WI38 (cell line): ENCODE measurements around the gene SMYD3.

Experiments
- H3K4me3 ChIP-seq: 2 replicates; pipeline ENCODE4 v1.5.1; 2011; ENCODE audit warnings: low read depth, mild to moderate bottlenecking, control low read depth, low read length
- CTCF ChIP-seq: IDR thresholded peaks from 2 replicates; pipeline ENCODE4 v1.5.1; 2012; ENCODE audit warnings: low read depth, mild to moderate bottlenecking, control low read depth, low read length

SMYD3 gene

GRCh38 chr1:245997471-245998258 lies 509.4 kb downstream of the SMYD3 start:
- TF ChIP-seq CTCF: no peak
- no peak overlapping the region for H3K4me3 ChIP-seq

- H3K4me3 ChIP-seq: no peak overlapping the region
- no peak for TF ChIP-seq CTCF
Measured at GRCh38 chr1:245996811-245997210, 510.3 kb downstream of the SMYD3 start.

GRCh38 chr1:245995474-245995873 lies 511.6 kb downstream of the SMYD3 start:
- no peak for TF ChIP-seq CTCF
- no peak overlapping the region for H3K4me3 ChIP-seq

DNA sequence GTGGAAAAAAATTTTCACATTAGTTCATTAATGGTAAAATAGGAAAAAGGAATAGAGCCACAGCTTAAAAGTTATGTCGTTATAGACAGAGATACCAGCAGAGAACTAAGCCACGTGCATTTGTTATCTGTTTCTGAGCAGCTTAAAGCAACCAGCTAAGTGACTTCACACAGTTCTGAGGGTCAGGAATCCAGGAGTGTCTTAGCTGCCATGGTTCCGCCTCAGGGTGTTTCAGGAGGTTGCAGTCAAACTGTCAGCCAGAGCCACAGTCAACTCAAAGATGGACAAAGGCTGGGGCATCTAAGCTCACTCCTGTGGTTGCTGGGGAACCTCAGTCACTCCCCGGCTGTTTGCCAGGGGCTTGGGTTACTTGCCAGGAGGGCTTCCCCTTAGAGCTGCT lies 515.8 kb downstream of the SMYD3 start:
- H3K4me3 ChIP-seq: no peak overlapping the region
- TF ChIP-seq CTCF: no peak

DNA sequence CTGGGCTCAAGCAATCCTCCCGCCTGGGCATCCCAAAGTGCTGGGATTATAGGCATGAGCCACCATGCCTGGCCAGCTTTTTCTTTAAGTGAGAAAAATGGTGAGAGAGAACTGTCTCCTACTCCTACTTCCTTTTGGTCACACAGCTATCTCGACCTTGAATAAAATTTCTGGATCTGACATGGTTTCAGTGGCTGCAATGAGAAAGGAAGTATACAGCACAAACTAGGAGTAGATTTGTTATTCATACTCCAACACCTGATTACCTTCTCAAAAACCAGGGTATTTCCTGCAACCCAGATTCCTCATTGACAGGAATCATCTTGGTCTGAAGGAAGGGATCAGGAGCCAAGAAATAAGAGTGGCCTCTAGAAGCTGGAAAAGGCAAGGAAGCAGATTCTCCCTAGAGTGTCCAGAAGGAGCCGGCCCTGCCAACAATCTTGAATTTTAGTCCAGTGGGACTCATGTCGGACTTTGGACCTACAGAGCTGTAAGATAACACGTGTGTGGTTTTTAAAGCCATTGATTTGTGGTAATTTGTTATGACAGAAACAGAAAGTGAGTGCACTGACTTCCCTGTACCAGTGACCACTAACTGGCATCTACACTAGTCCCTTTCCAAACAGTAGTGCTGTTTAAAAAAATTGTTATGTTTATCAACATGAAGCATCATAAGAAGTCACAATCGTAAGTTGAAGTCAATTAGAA lies 516.6 kb downstream of the SMYD3 start:
- no peak overlapping the region for H3K4me3 ChIP-seq
- no peak for TF ChIP-seq CTCF

GRCh38 chr1:245988393-245989078 lies 518.5 kb downstream of the SMYD3 start:
- no peak for TF ChIP-seq CTCF
- H3K4me3 ChIP-seq: no peak overlapping the region

GRCh38 chr1:245987997-245988392 lies 519.1 kb downstream of the SMYD3 start:
- TF ChIP-seq CTCF: no peak
- no peak overlapping the region for H3K4me3 ChIP-seq
